Activated CD4-positive, CD25-positive, alpha-beta regulatory T cell treated with anti-CD3 and anti-CD28 coated beads, Interleukin-2, amount 50 U/mL, for 24 hours (primary cell): ENCODE measurements around the gene ZFPL1.

Experiments used
- ATAC-seq, 2 donors: fragments of 150-1000 bp; cut with Tn5 transposase; one replicate each; pipeline ENCODE4 v1.10.0; 2021; ENCODE audit warnings: mild to moderate bottlenecking in 1 of 2, moderate library complexity in 1 of 2

ZFPL1 gene

GRCh38 chr11:65060913-65061408 lies 23.1 kb upstream of the ZFPL1 start:
- ATAC-seq, result no peak

DNA sequence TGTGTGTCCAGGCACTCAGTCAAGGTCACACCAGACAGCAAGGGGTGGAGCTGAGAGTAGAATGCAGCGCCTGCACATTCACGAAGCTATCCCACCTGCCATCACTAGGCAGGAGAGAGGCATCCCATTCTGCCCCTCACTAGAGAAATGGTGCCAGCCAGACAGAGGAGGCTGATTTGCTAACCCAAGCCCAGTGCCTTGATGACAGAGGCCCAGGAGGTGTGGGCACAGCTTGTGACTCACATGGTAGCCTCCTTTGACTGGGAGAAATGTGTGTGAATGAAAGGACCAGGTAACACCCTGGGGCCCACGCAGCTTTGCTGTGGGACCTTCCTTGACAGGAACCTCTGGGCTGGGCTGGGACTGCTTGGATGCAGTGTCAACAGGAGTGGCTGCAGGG lies 20.5 kb upstream of the ZFPL1 start:
- ATAC-seq, result no peak

- no peak for ATAC-seq
These were observed 19.2 kb upstream of the ZFPL1 start for GRCh38 chr11:65064847-65065240.

DNA sequence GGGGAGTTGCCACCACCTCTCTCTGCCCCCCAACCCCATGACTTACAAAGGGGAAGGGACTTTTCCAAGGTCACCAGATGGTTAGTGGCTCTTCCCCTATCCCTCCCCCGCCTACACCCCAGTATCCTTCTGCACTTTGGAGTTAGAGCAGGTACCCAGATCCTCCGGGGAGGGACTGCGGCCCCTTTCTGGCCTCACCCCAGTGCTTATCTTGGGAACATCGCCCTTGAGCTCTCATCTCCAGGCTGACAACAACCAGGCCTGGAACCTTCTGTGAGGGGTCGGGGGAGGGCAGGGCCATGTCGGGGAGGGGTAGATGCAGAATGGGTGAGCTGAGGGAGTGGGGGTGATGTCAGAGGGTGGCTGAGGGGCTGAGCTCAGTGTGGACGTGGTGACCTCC lies 18.2 kb upstream of the ZFPL1 start:
- ATAC-seq, result no peak

DNA sequence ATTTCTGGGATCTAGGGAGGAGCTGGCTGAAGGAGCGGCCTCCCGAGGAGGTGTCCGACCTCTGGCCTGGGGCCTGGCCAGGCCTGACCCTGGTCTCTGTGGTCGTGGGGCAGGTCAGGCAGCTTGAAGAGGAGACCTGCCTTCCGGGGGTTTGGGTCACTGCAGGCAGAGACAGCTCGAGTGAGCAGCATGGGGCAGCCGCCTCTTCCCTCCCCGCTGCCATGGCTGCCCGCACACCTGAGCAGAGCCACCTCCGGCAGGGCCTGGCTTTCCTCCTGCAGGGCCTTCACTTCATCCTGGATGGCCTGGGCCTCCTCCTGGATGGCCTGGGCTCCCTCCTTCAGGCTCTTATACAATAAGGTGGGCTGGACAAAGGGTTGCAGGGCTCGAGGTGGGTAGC lies 17.7 kb upstream of the ZFPL1 start:
- no peak for ATAC-seq

DNA sequence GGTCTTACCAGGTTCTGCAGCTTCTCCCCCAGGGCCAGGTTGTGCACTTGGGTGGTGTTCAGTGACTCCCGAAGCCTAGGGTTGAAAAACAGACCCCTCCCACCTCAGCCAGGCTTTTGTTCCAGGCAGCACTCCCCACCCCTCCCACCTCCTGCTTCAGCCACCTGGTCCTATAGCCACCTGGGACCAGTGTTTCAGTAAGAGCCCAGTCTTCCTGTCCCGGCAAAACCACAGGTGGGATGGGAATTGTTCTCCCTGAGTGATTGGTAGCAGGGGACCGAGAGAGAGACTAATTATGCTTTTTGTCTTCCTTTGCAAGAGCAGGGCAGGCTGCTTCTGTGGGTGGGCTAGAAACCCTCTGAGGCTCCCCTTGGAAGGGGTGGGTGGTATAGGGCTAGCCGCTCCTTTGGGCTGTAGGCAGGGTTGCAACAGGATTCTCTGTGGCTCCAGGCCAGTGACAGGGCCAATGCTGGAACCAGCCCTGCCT lies 17.2 kb upstream of the ZFPL1 start:
- ATAC-seq, result no peak

GRCh38 chr11:65067446-65067845 lies 16.6 kb upstream of the ZFPL1 start:
- ATAC-seq, result no peak

- no peak for ATAC-seq
These were observed 14.8 kb upstream of the ZFPL1 start for GRCh38 chr11:65069217-65069616.

DNA sequence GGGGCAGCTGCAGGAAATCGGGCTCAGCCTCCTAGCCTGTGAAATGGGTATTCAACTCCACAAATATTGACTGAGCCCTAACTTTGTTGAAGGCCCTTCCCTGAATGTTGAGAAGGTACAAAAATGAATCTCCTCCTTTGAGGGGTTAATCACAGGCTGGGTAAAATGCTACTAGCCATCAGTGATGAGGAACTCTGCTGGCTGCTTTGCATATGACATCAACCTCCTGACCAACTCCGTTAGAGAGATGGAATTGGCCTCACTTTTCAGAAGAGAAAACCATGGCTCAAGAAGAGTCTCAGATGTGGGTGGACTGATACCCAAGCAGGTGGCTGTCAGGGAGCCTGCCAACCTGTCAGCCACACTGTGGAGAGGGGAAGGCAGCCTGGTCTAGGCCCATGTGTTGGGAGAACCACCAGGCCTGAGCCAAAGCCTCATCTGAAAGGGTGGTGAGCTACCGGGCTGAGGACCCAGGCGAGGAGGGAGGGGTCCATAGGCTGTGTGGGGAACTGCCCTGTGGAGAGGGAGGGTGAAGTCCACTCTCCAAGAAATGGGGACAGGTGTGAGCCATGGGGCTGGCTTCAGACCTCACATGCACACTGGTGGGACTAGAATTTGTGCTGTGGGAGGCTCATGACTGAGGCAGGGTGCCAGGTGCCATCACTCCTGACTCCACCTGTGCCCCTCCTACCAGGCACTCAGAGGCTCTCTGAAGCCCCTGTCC lies 12.0 kb upstream of the ZFPL1 start:
- ATAC-seq, result no peak

DNA sequence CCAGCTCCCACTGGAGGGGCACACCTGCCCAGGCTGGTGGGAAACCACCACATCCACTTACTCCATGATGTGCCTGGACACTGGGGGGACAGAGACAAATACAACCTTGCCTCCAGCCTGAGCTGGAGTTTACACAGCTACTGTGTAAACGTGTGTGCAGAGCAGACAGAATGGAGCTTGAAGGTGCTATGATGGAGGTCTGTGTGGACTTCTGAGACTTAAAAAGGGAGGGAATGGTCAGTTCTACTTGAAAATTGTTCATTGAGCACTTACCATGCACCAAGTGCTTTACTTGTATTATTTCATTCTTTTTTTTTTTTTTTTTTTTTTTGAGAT lies 11.4 kb upstream of the ZFPL1 start:
- no peak for ATAC-seq

DNA sequence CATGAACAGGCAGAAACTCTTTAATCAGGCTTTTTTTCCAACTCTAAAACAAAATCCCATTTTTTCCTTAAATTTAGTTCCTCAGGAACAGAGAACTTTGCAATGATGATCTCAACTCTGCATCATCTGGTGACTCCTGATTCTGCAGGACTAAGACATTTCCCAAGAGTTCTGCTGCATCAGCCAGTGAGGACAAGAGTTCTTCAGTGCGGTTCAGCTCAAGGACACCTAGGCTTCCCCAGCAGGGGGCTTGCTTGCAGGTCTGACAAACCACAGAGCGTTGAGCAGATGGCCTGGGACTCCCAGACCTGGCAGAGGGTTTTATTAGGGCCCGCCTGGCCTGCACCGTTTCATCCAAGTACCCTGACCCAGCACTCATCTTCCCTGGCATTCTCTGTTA lies 6.6 kb upstream of the ZFPL1 start:
- ATAC-seq, result no peak

GRCh38 chr11:65078151-65078550 lies 5.9 kb upstream of the ZFPL1 start:
- ATAC-seq, result peak; percentile 90 to 93

GRCh38 chr11:65078786-65079342 lies 5.2 kb upstream of the ZFPL1 start:
- ATAC-seq, result no peak

GRCh38 chr11:65083134-65083833 lies 738 bp upstream of the ZFPL1 start:
- ATAC-seq, result no peak

DNA sequence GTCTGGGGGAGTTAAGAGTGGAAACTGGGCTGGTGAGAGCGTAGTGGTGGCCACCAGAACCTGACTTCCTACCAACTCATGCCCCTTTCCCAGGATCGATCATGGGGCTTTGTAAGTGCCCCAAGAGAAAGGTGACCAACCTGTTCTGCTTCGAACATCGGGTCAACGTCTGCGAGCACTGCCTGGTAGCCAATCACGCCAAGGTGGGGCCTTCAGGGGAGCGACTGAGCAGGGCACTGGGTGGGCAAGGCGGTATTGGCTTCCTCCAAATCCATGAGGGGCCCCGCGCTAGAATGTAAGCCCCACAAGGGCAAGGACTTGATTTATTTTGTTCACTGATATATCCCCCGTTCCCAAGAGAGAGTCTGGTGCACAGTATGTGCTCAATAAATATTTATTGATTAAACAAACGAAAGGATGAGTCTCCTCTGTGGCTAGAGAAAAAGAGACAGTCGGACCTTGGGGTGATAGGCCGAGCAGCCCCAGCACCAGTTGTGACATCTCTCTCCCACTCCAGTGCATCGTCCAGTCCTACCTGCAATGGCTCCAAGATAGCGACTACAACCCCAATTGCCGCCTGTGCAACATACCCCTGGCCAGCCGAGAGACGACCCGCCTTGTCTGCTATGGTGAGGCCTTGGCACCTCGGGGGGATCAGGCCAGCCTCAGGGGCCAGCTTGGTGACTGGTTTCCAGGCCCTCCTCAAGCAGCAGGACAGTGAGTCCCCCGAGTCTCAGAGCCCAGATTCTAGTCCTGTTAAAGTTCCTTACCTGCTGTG lies 765 bp downstream of the ZFPL1 start:
- ATAC-seq, result no peak

DNA sequence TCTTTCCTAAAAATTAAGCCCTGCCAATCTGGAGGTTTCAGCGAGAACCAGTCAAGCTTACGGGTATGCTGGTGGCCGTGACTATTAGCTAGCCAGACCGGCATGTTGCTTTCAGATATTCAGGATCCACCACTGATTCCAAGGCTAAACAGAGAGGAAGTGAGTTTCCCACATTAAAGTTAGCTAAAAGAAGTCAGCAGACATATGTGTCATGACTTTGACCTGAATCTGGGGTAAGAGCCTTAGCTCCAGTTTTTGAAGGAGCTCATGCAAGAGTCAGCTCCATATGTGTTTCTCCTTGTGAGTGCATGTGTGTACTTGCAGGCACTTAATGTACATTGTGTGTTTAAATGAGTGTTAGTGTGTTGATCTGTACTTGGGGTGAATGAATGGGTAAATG lies 1.4 kb downstream of the ZFPL1 start:
- no peak for ATAC-seq

DNA sequence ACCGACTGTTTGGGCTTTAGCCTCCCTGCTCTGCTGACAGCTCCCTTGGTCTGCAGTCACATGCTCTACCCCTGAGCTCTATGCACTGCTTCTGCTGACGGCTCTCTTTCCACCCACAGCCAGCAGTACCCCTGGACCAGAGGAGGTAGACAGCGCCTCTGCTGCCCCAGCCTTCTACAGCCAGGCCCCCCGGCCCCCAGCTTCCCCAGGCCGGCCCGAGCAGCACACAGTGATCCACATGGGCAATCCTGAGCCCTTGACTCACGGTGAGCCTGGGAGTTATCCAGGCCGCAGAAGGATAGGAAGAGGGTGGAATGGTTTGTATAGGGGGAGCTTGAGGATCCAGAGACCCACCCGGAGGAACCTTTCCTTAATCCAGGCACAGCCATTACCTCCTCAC lies 2.8 kb downstream of the ZFPL1 start:
- no peak for ATAC-seq

GRCh38 chr11:65087216-65087615 lies 3.2 kb downstream of the ZFPL1 start:
- ATAC-seq, result no peak

- no peak for ATAC-seq
These were observed 3.8 kb downstream of the ZFPL1 start for GRCh38 chr11:65087827-65088226.

DNA sequence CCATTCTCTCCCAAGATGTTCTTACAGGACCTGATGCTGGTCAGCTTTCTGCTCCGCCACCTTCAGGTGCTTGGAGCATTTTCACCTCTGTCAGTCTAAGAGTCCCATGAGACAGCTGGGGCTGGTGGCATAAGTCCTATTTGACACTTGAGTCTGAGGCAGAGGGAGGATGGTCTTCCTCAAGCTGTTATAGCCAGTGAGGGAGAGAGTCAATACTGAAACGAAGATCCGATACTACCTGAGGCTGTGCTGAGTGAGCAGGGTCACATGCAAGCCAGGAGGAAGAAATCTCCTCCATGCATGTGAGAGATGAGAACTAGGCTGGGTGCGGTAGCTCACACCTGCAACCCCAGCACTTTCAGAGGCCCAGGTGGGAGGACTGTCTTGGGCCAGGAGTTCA lies 5.6 kb downstream of the ZFPL1 start:
- no peak for ATAC-seq

GRCh38 chr11:65090628-65091027 lies 6.6 kb downstream of the ZFPL1 start:
- no peak for ATAC-seq

DNA sequence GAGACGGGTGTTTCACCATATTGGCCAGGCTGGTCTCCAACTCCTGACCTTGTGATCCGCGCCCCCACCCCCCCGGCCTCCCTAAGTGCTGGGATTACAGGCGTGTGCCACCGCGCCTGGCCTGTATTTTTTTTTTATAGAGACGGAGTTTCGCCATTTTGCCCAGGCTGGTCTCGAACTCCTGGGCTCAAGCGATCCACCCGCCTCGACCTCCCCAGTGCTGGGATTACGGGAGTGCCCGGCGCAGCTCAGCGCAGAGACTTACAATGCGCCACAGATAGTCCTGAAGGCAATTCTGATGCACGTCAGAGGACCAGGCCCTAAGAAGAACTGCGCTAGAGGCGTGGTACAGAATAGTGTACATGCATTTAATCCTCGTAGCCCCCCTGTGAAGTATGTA lies 11.4 kb downstream of the ZFPL1 start:
- ATAC-seq, result no peak
